B cell (primary cell): ENCODE data around the gene NOS1. TPM values are rescaled to one million over a fixed set of nuclear protein-coding genes. Genes with fewer than 3 reads are reported as not detected.
"Not testable (repeated sequence)": the region's sequence is repeated elsewhere in the genome, so short reads cannot be mapped to it uniquely, and the experiment has no call there.

Experiments used
- ATAC-seq: fragments of 200-7000 bp; cut with Tn5 transposase; one replicate; pipeline ENCODE4 v1.10.0; 2021; ENCODE audit warnings: low read depth, mild to moderate bottlenecking, moderate number of reproducible peaks, moderate library complexity
- CTCF ChIA-PET: fragments of 350-600 bp; sonication (Branson Sonifier 250); formaldehyde crosslinking; loops from one replicate; lab custom pipeline; 2021; ENCODE audit warnings: antibody characterized with exemption, inconsistent platforms; lab: Charles Lee
- POLR2A ChIA-PET: fragments of 350-600 bp; sonication (Branson Sonifier 250); formaldehyde crosslinking; loops from one replicate; lab custom pipeline; 2021; ENCODE audit warnings: antibody characterized with exemption; lab: Charles Lee
- DNase-seq: peaks from one replicate; pipeline ENCODE4 v3.0.0; 2013
- H2AFZ ChIP-seq: 2 replicates; pipeline ENCODE4 v1.6.1; 2012; ENCODE audit warnings: mild to moderate bottlenecking, low read depth, low read length; ENCODE audit not compliant: insufficient read depth, poor library complexity, severe bottlenecking
- H3K27ac ChIP-seq, 2 donors: 1 replicate in 1 of 2; 2 replicates in 1 of 2; pipeline ENCODE4 v1.5.1; 2012 to 2013; ENCODE audit warnings: low read length in 2 of 2, mild to moderate bottlenecking in 2 of 2, moderate library complexity in 1 of 2
- H3K27me3 ChIP-seq, 4 experiments: fragments of 200-600 bp in 1 of 4; sonication (generic) in 1 of 4; replicated peaks in 1 of 4; 1 replicate in 2 of 4; 2 replicates in 2 of 4; pipeline versions ENCODE4 v1.6.1 to v1.7.0; 2013 to 2016; ENCODE audit warnings: low read length in 3 of 4, mild to moderate bottlenecking in 2 of 4, mixed read lengths in 1 of 4, moderate library complexity in 1 of 4; ENCODE audit not compliant: insufficient read depth in 4 of 4, control insufficient read depth in 3 of 4; ENCODE audit errors: control extremely low read depth in 1 of 4
- H3K36me3 ChIP-seq, 2 experiments: replicated peaks in 1 of 2; 1 replicate in 1 of 2; 2 replicates in 1 of 2; pipeline versions ENCODE4 v1.6.1 to v1.7.1; 2013; ENCODE audit warnings: low read length in 1 of 2; ENCODE audit not compliant: insufficient read depth in 2 of 2, control insufficient read depth in 1 of 2; ENCODE audit errors: control extremely low read depth in 1 of 2, extremely low read depth in 1 of 2
- H3K4me1 ChIP-seq, 2 donors: fragments of 200-600 bp in 1 of 2; sonication (generic) in 1 of 2; 1 replicate in 1 of 2; 2 replicates in 1 of 2; pipeline versions ENCODE4 v1.5.1 to v1.6.1; 2013 to 2017; ENCODE audit warnings: low read length in 2 of 2; ENCODE audit not compliant: control insufficient read depth in 2 of 2, insufficient read depth in 2 of 2
- H3K4me2 ChIP-seq: replicated peaks from 2 replicates; pipeline ENCODE3; 2012; ENCODE audit warnings: mild to moderate bottlenecking, low read depth, low read length; ENCODE audit not compliant: poor library complexity, severe bottlenecking
- H3K4me3 ChIP-seq, 5 experiments: fragments of 200-600 bp in 1 of 5; sonication (generic) in 1 of 5; 1 replicate in 3 of 5; 2 replicates in 2 of 5; pipeline versions ENCODE4 v1.5.1 to v1.7.0; 2011 to 2016; ENCODE audit warnings: low read length in 4 of 5, mild to moderate bottlenecking in 4 of 5, low read depth in 2 of 5, control low read depth in 1 of 5, moderate library complexity in 1 of 5; ENCODE audit not compliant: insufficient read depth in 1 of 5; ENCODE audit errors: control extremely low read depth in 1 of 5, extremely low read depth in 1 of 5
- H3K79me2 ChIP-seq: fragments of 200-600 bp; sonication (generic); one replicate; pipeline ENCODE4 v1.6.0; 2016; ENCODE audit warnings: low read length; ENCODE audit not compliant: control insufficient read depth, insufficient read depth
- H3K9ac ChIP-seq: fragments of 200-600 bp; sonication (generic); 2 replicates; pipeline ENCODE4 v1.6.1; 2017; ENCODE audit warnings: mild to moderate bottlenecking, low read length, moderate library complexity
- H3K9me3 ChIP-seq, 3 donors: one replicate each; pipeline versions ENCODE4 v1.6.1 to v1.7.1; 2013; ENCODE audit warnings: low read length in 2 of 3; ENCODE audit not compliant: control insufficient read depth in 2 of 3, insufficient read depth in 1 of 3; ENCODE audit errors: control extremely low read depth in 1 of 3
- H4K20me1 ChIP-seq: 2 replicates; pipeline ENCODE4 v1.6.0; 2012; ENCODE audit warnings: mild to moderate bottlenecking, low read length; ENCODE audit not compliant: insufficient read depth, control insufficient read depth, poor library complexity, severe bottlenecking
- H3K27ac Mint-ChIP-seq: one replicate; pipeline ENCODE4 v1.8.0; 2021; ENCODE audit warnings: mixed read lengths
- H3K27me3 Mint-ChIP-seq: one replicate; pipeline ENCODE4 v1.8.0; 2021; ENCODE audit warnings: mixed read lengths
- H3K4me1 Mint-ChIP-seq: one replicate; pipeline ENCODE4 v1.8.0; 2021; ENCODE audit warnings: mixed read lengths
- H3K4me3 Mint-ChIP-seq: one replicate; pipeline ENCODE4 v1.8.0; 2021; ENCODE audit warnings: mixed read lengths
- H3K9me3 Mint-ChIP-seq: one replicate; pipeline ENCODE4 v1.8.0; 2022; ENCODE audit warnings: mixed read lengths; ENCODE audit not compliant: insufficient read depth
- CTCF ChIP-seq: fragments of 200-600 bp; IDR thresholded peaks from one replicate; pipeline ENCODE4 v1.8.0; 2022; ENCODE audit warnings: antibody characterized with exemption, mild to moderate bottlenecking
- EZH2 ChIP-seq: IDR thresholded peaks from 2 replicates; pipeline ENCODE4 v1.6.1; 2012; ENCODE audit warnings: borderline replicate concordance, low read depth, mild to moderate bottlenecking, moderate library complexity, low read length; ENCODE audit not compliant: insufficient read depth, poor library complexity, severe bottlenecking
- WGBS: methylation state at CpG from one replicate; pipeline ENCODE4 v1.1.5; 2013; ENCODE audit warnings: missing lambda C conversion rate; ENCODE audit not compliant: insufficient coverage; 5-methylcytosine and 5-hydroxymethylcytosine counted together
- intact Hi-C: fragments of 100-400 bp; cut with micrococcal nuclease; formaldehyde crosslinking; loops from one replicate; pipeline ENCODE4 v1.10.0; 2022
- polyA plus RNA-seq: library from polyadenylated mRNA; depleted of rRNA; stranded (reverse); fragments of >200 nt; gene quantifications from 2 replicates; pipeline ENCODE4 v1.2.3, GENCODE V29; 2012
- total RNA-seq, 2 donors: library from RNA; stranded (reverse); fragments of 120-200 nt in 1 of 2; gene quantifications; 1 replicate in 1 of 2; 2 replicates in 1 of 2; pipeline versions ENCODE4 v1.2.3 to v1.2.4, GENCODE V29; 2013 to 2022

The NOS1 gene
- total and polyA plus RNA-seq, 2 donors (not counting 1 experiment from before 2014, with no cell fraction given) = not detected

GRCh38 chr12:117377758-117378157 lies 16.3 kb upstream of the NOS1 start:
- WGBS = no CpG with 5 or more reads among the region's 2 CpGs
- CTCF ChIA-PET = no interaction called here
- Histone ChIP-seq H3K79me2 (no peaks in the 10 kb centered on the region), H3K27me3 (no peaks in the 10 kb centered on the region), H3K4me2 (no peak overlapping the region), H3K9ac (no peak overlapping the region), H3K27ac (no peak overlapping the region), H4K20me1 (no peaks in the 10 kb centered on the region), H3K36me3 (no peaks in the 10 kb centered on the region), H3K4me1 (no peaks in the 10 kb centered on the region), H2AFZ (no peak overlapping the region), H3K9me3 (peaks cover 0 to 7% (median 0%) of the 10 kb centered on the region in 3 donors), H3K4me3 (no peak overlapping the region)
- DNase-seq = no peak
- H3K9me3 Mint-ChIP-seq = peaks cover 11% of the 10 kb centered on the region
- ATAC-seq = no peak
- POLR2A ChIA-PET = no interaction called here
- no peaks in the 10 kb centered on the region for H3K4me1 Mint-ChIP-seq
- H3K27ac Mint-ChIP-seq = no peak overlapping the region
- H3K27me3 Mint-ChIP-seq = no peaks in the 10 kb centered on the region
- H3K4me3 Mint-ChIP-seq = no peak overlapping the region
- intact Hi-C loops = no loop called here
- TF ChIP-seq EZH2 (no peak), CTCF (no peak)

GRCh38 chr12:117370588-117370987 lies 9.2 kb upstream of the NOS1 start:
- TF ChIP-seq EZH2 (no peak), CTCF (no peak)
- no peak overlapping the region for H3K4me2 ChIP-seq
- no peaks in the 10 kb centered on the region for H4K20me1 ChIP-seq
- H3K79me2 ChIP-seq = no peaks in the 10 kb centered on the region
- Mint-ChIP-seq H3K27me3 (peaks cover 9% of the 10 kb centered on the region), H3K4me3 (no peak overlapping the region), H3K9me3 (peaks cover 4% of the 10 kb centered on the region), H3K27ac (no peak overlapping the region), H3K4me1 (no peaks in the 10 kb centered on the region)
- no peak overlapping the region for H2AFZ ChIP-seq
- no peak for ATAC-seq
- H3K9ac ChIP-seq = no peak overlapping the region
- ChIA-PET POLR2A (no interaction called here), CTCF (no interaction called here)
- no peak overlapping the region for H3K27ac ChIP-seq
- H3K9me3 ChIP-seq = peaks cover 0 to 6% (median 0%) of the 10 kb centered on the region in 3 donors
- intact Hi-C loops = no loop called here
- 70% methylated on average over 2 of the region's 3 CpGs for WGBS
- no peak for DNase-seq
- no peaks in the 10 kb centered on the region for H3K4me1 ChIP-seq
- peaks cover 0 to 12% (median 0%) of the 10 kb centered on the region in 4 experiments for H3K27me3 ChIP-seq
- no peak overlapping the region for H3K4me3 ChIP-seq
- no peaks in the 10 kb centered on the region for H3K36me3 ChIP-seq

DNA sequence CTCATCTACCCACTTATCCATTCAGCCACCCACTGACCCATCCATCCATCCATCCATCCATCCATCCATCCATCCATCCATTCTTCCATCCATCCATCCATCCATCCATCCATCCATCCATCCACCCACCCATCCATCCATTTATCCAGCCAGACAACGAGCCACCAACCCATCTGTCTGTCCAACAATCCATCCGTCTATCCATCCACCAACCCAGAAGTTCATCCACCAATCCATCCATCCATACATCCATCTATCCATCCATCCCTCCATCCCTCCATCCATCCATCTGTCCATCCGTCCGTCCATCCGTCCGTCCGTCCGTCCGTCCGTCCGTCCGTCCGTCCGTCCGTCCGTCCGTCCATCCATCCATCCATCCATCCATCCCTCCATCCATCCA lies 8.6 kb upstream of the NOS1 start:
- intact Hi-C loops = loop anchor here (5.0 kb wide), 1 partner anchor 467 kb away; no protein-coding TSS in a partner anchor
- H3K4me3 ChIP-seq, H3K4me3 Mint-ChIP-seq, DNase-seq, H3K4me1 ChIP-seq, ATAC-seq, POLR2A ChIA-PET, H2AFZ ChIP-seq, H3K27ac ChIP-seq, H3K9ac ChIP-seq, H3K4me2 ChIP-seq, H3K27ac Mint-ChIP-seq, H3K9me3 ChIP-seq, H4K20me1 ChIP-seq, H3K79me2 ChIP-seq, H3K9me3 Mint-ChIP-seq, H3K4me1 Mint-ChIP-seq, CTCF ChIA-PET, H3K36me3 ChIP-seq: not testable (repeated sequence)
- WGBS = 88% methylated on average over 3 of the region's 17 CpGs
- peaks cover 0 to 16% (median 0%) of the 10 kb centered on the region in 4 experiments for H3K27me3 ChIP-seq
- peaks cover 11% of the 10 kb centered on the region for H3K27me3 Mint-ChIP-seq
